GM19099 (cell line): Measurements from ENCODE around the gene HLCS.

Experiments used
- POLR2A ChIP-seq: IDR thresholded peaks from 3 replicates; pipeline ENCODE4 v1.6.1; 2011; ENCODE audit warnings: low read depth; ENCODE audit not compliant: insufficient read length; ENCODE audit errors: extremely low read depth

HLCS gene

DNA sequence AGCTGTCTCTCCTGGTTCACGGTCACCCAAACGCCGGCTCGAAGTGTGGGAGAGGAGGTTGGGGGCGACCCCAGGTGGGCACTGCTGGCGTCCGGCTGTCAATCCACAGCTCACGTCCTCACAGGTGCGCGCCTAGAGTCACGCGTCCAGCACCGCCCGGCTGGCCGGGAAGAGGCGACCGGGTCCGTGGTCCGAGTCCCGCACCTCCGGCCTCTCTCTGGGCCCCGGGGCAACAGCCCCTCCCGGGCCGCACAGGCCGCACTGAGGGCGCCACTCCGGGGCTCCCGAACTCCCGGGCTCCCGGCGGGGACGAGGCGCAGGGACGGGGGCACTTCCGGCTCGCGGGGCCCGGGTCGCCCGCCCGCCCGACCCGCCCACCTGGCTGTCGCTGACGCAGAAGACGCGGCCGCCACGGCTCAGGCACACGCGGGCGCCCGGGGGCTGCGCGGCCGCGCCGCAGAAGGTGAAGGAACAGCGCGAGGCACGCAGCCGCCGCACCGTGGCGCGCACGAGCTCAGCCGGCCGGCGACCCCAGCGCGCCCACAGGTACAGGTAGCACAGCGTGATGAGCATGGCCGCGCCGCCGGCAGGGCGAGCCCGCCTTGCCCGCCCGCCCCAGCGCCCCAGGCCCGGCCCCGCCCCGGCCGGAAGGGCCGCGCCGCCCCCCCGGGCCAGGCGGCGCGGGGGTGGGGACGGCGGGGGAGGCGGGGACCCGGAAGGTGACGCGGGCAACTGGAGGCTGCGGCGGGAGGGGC lies at the start of gene HLCS:
Gene HLCS (minus strand): TSS at position 604 of the 755 bp plus-strand sequence. CDS start 31 bp downstream, at position 573.
- TF ChIP-seq POLR2A = peak; percentile 75

DNA sequence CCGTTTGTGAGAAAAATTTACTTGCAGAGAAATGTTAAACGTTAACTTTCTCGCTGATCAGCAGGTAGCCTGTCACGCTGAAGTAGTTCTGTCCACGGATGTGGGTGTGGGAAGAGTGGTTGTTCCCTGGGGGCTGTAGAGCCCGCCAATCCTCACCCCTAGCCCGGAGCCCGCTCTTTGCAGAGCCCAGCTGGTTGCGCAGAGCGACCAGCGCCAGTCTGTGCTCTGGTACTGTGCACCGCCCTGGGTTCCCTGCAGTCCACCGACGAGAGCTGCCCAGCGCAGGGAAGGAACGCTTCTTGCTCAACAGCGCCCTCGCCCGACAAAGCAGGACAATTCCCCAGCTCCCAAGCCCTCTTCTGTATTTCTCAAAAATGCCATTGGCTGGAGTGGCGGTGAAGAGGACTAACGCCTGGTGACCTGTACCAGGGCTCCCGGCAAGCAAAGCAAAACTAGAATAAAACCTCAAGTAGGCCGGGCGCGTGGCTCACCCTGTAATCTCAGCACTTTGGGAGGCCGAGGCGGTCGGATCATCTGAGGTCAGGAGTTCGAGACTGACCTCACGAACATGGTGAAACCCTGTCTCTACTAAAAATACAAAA lies 43.4 kb upstream of the HLCS start:
- TF ChIP-seq POLR2A = no peak

DNA sequence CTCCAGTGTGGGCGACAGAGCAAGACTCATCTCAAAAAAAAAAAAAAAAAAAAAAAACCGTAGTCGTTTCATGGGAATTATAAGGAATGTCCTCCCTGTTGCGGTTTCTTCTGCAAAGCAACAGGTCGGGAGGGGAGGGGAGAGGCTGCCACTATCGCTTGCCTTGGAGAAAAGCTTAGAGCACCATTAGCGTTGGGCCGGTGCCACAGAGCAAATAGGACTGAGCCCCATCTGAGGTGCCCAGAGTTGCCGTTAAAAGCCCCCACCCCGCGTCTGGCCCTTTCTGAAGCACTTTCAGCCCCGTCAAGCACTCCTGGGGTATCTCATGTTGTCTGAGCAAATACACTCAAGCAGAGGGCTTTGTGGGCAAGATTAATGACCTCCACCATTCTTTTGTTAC lies 42.3 kb upstream of the HLCS start:
- TF ChIP-seq POLR2A = no peak

DNA sequence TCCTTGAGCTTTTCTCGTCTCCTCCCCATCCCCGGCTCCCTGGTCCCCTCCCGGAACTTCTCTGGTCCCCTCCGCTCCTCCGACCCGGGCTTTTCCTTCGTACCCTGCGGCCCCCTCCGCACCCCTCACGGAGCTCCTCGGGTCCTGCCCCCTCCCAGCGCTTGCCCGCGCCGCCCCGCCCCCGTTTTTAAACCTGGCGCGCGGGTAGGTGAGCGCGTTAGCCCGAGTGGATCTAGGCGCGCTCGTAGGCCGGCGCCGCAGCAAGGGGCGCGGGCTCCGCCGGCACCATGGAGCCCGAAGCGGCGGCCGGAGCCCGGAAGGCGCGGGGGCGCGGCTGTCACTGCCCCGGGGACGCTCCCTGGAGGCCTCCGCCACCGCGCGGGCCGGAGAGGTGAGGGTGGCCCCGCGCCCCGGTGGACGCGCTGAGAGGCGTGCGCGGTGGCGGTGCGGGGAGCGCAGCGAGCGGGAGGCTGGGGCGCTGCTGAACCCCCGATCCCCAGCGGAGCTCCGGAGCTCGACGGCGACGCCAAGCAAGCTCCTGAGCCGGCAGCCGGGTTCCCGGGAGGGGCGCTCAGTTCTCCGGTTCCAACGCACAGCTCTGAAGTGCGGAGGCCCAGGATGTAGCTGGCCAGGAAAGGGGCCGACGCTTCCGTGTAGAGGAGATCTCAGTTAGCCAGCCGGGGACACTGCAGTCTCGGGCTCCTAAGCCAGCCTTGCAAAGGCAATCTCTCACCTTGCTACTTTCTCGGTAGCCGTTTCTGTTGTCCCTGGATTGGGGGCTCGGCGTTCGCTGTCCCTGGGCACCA lies 40.2 kb upstream of the HLCS start, which contains the start of gene RIPPLY3:
Gene RIPPLY3 (plus strand): TSS at position 217 of the 806 bp plus-strand sequence. CDS start 71 bp downstream, at position 288.
- peak; percentile 26 for TF ChIP-seq POLR2A

DNA sequence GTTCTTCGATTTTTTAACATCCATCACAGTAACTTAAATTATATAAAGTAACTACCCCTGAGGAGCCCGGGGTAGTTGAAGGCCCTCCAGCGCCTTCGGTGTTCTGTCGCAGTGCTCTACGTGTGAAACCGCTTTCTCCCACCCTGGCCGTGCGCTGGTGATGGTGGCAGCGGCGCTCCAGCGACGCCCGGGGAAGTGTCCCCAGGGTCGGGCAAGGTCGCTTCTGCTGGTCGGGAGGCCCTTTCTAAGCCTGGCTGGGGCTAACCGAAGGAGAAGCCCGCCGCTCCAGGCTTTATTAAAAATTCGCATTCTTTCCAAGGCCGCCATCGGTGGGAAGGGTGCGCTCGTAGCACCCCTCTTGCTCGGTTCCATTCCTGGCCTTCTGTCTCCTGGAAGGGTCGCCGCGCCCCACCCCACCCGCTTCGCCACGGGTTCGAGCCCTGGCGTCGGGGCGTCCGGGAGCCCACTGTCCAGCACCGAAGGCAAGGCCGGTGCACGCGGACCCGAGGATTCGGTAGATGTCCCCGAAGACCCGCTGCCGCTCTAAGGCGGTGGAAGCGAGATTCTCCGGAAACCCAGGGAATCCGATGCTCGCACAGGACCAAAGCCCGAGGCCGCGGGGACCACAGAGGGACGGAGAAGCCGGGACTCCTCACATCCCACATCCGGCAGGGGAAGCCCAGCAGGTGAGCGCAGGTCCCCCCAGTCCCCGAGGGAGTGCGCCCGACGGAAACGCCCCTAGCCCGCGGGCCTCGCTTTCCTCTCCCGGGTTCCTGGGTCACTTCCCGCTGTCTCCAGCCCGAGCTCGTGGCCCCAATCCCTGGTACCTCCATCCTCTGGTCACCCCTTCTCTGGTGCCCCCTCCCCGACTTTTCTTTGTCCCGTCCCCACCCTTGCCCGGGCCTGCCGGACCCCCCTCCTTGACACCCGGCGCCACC lies 39.3 kb upstream of the HLCS start:
- TF ChIP-seq POLR2A = no peak

DNA sequence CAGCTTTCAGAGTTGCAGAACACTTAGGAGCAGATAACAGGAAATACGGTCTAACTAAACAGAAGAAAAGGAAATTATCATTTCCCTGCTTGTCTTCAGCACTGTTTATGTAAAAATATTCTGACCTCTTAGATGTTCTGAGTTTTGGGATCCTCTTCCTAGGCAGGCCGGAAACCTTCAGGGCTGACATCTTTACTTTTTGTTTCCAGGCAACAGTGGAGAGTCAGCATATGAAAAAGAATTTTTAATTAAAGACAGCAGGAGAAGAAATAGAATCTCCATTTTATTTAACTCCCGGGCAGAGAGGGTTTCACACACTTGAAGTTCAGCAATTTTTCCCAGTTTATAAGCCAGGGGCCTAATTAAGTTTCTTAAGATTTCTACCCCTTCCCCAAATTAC lies 35.0 kb upstream of the HLCS start:
- TF ChIP-seq POLR2A = no peak

DNA sequence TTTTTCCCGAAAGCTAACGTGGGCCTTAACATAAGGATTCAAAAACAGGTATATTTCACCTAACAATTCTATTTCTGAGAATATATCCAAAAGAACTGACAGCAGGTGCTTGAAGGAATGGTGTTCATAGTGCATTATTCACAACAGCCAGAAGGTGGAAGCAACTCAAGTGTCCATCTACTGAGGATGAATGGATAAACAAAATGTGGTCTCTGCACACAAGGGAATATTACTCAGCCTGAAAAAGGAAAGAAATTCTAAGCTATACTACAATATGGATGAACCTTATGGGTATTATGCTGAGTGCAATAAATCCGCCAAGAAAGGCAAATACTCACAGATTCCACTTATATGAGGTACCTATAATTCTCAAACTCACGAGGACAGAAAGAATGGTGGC lies 33.9 kb upstream of the HLCS start:
- no peak for TF ChIP-seq POLR2A

DNA sequence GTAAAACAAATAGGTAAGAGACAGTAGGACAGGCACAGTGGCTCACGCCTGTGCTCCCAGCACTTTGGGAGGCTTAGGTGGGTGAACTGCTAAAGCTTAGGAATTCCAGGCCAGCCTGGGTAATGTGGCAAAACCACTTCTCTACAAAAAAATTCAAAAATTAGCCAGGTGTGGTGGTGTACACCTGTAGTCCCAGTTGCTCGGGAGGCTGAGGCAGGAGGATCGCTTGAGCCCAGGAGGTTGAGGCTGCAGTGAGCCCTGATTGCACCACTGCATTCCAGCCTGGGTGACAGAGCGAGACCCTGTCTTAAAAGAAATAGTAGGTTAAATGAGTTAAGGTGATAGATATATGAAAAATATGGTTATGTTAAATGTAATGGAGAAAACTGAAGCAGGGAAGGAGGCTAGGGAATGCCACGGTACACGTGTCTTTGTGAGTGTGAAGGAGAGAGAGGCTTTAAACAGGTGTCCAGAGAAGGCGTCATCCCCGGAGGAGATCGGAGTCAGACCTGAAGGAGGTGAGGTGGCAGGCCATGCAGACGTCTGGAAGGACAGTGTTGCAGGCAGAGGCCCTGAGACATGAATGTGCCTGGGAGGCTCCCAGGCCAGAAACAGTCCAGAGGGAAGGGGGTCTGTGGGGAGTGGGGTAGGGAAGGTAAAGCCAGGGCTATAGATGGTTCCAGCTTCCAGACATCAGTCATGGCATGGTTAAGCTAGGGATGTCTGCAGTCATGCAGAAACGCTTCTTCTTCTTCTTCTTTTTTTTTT lies 32.8 kb upstream of the HLCS start:
- TF ChIP-seq POLR2A = no peak

DNA sequence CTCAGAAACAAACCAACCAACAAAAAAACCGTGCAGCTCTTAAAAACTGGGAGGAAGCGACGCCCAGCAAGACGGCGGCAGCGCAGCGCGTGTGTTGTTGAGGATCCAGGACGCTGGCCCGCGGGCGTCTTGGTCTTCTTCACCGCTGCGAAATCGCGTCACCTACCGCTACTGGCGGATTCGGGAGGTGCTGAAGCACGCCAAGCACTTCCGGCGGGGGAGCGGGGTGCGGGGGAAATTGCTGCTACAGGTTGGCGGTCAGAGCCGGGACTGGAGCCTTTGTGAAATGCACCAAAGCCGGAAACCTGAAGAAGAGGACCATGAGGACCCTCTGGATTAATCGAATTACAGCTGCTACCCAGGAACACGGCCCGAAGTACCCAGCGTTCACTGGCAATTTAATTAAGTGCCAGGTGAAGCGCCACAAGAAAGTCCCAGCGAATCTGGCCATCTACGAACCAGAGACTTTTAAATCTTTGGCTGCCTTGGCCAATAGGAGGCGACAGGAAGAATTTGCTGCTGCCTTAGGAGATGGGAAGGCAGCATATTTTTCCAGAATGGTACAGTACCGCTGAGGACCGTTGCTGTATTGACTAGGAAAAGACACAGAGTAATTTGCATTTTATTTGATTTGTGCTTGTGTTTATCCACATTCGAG lies 28.2 kb upstream of the HLCS start:
- TF ChIP-seq POLR2A = no peak

DNA sequence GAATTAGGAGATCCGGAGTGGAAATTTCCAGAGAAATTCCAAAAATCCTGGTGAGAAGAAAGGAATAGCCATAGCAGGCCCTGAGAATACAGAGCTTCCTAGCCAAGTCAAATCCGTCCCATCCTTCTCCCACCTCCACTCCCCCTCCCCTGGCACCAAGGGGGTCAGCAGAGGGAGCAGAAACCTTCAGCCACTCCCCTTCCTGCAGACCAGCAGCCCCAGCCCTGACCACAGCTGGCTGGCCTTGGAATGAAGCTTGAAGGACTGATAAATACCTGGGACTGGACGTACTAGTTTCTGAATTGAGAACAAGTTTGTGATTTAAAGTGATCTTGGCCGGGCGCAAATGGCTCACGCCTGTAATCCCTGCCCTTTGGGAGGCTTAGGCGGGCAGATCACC lies 26.2 kb upstream of the HLCS start:
- no peak for TF ChIP-seq POLR2A

DNA sequence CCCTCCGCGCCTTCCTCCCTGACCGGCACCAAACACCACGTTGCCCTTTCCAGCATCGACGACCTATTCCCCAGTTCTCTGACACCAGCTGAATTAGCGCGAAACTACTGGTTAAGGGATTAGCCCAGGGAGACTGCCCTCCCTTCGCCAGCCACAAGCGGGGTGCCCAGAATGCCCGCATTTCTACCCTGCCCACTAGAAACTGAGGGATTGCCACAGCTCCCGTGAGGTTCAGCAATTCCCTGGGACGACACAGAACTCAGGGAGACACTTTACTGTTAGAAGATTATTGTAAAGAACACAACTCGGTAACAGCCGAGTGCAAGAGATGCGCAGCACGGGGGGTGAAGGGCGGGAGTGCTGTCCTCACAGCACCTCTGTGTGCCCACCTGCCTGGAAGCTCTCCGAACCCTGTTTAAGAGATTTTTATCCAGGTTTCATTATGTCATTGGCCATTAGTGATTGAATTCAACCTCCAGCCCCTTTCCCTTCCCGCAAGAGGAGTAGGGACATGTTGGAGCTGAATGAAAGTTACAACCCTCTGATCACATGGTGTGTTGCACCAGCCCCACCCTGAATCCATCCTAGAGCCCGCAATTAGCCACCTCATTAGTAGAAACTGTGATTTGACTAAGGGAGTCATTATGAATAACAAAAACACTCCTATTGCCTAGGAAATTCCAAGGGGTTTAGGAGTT lies 24.2 kb upstream of the HLCS start:
- no peak for TF ChIP-seq POLR2A

DNA sequence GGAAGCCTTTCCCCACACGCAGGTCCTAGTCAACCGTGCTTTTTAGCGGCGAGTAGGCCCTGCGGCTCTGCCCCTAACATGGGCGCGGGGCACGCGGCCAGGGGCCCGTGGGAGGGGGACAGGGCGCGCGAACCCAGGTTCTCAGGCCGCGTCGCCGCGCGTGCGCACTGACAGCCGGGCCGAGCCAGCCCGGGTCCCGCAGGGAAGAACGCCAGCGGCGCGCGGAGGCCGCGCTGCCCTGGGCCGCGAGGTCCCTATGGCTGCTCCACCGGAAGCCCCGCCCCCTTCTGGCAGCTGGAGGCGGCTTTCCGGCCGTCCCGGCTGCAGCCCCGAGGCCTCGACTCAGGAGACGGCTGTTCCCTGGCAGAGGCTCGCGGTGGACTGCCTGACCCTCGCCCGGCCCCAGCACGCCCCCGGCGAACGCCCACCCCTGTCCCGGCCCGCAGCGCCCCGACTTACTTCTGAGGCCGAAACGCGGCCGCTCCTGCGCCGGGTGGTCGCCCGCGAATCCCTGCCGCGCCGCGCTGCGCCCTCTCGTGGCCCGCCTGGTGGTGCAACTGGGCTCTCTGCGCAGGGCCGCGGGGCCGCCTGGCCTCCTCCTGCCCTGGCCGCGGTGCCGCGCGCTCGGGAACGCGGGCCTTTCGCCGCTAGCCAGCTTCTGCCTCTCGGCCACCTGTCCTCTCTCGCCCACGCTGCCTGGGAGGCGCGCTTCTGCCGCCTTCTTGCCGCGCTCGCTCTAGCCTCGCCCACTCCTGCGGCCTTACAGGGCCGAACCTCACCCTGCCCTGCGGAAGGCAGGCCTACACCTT lies 23.4 kb upstream of the HLCS start:
- peak; percentile 78 for TF ChIP-seq POLR2A
